Activated T-helper 2 cell treated with anti-CD3 and anti-CD28 coated beads, Interferon-gamma antibody, Interleukin-2, Interleukin-4, amounts not matched to agents 10 μg/mL and 5 μg/mL and 100 μg/mL, durations not matched to agents 14 hours and 24 hours and 36 hours (primary cell): ENCODE data around the gene SLC17A3. TPM values are rescaled to one million over a fixed set of nuclear protein-coding genes. Genes with fewer than 3 reads are reported as not detected.

Source experiments
- DNase-seq: peaks from one replicate; pipeline ENCODE4 v3.0.0; 2021; ENCODE audit warnings: low spot score
- H3K27ac Mint-ChIP-seq: one replicate; pipeline ENCODE4 v1.8.0; 2021; ENCODE audit warnings: mixed read lengths
- H3K27me3 Mint-ChIP-seq: one replicate; pipeline ENCODE4 v1.8.0; 2021; ENCODE audit warnings: low read depth, mixed read lengths
- H3K36me3 Mint-ChIP-seq: one replicate; pipeline ENCODE4 v1.8.0; 2021; ENCODE audit warnings: low read depth, mixed read lengths
- H3K4me1 Mint-ChIP-seq: one replicate; pipeline ENCODE4 v1.8.0; 2021; ENCODE audit warnings: low read depth, mixed read lengths
- H3K4me3 Mint-ChIP-seq: one replicate; pipeline ENCODE4 v1.8.0; 2021; ENCODE audit warnings: low read depth, mild to moderate bottlenecking, moderate library complexity, mixed read lengths
- H3K9me3 Mint-ChIP-seq: one replicate; pipeline ENCODE4 v1.8.0; 2021; ENCODE audit warnings: mixed read lengths
- intact Hi-C: fragments of 100-400 bp; cut with micrococcal nuclease; formaldehyde crosslinking; loops from one replicate; pipeline ENCODE4 v1.15.1; 2023
- total RNA-seq: library from RNA; stranded (reverse); gene quantifications from 2 replicates; pipeline ENCODE4 v1.2.3, GENCODE V29; 2022

SLC17A3 gene
- 1.6 TPM in 2 replicates for total RNA-seq

DNA sequence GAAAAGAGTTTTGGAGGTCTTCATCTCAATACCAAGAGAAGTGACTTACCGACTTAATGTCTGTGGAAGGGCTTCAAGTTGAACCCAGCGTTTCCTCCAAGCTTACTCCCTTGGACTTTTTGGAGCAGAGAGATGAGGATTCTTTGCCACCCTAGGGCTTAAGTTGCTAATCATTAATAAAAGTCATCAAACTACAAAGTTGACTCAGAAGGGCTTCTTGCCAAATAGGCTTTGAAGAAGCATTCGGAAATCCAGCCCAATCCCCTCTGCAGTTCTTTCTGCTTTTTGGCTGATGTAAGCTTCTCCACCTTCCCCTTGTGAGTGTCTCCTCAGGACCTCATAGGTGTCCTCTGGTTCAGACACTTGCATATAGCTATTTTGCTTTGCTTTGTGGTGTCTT is at the start of gene SLC17A3:
Gene SLC17A3 (minus strand): TSS at position 126 of the 400 bp plus-strand sequence. CDS start 5,856 bp downstream, outside the sequence.
- Mint-ChIP-seq H3K36me3 (no peaks in the 10 kb centered on the region), H3K9me3 (peaks cover 3% of the 10 kb centered on the region), H3K4me3 (peak within 1 kb of the TSS; percentile 14), H3K4me1 (peaks cover 52% of the 10 kb centered on the region), H3K27me3 (no peaks in the 10 kb centered on the region), H3K27ac (peak within 1 kb of the TSS; percentile 30)
- intact Hi-C loops: loop anchor here (5.0 kb wide), 1 partner anchor 38 kb away; no protein-coding TSS in a partner anchor
- no peak for DNase-seq

DNA sequence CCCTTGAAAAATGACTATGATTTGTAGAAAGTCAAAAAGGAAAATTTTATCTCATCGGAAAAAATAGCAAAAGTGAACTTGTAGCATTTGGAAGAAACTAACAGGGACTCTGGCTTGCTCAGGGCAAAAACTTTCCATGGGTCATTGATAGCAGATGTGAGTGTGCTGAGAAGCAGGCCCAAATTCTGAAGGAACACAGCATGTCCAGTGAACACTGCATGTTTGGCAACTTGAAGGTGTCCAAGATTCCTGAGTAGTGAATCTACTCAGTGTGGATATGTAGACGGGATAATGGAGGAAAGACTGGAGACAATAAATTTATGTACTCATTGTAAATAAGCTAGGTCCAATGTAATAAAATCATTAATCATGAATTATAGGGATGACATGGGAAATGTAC is 48.3 kb upstream of the SLC17A3 start:
- no peaks in the 10 kb centered on the region for H3K27me3 Mint-ChIP-seq
- peaks cover 8% of the 10 kb centered on the region for H3K36me3 Mint-ChIP-seq
- no peak overlapping the region for H3K27ac Mint-ChIP-seq
- no peak for DNase-seq
- no peak overlapping the region for H3K4me3 Mint-ChIP-seq
- intact Hi-C loops: no loop called here
- H3K4me1 Mint-ChIP-seq: peaks cover 33% of the 10 kb centered on the region
- peaks cover 14% of the 10 kb centered on the region for H3K9me3 Mint-ChIP-seq

DNA sequence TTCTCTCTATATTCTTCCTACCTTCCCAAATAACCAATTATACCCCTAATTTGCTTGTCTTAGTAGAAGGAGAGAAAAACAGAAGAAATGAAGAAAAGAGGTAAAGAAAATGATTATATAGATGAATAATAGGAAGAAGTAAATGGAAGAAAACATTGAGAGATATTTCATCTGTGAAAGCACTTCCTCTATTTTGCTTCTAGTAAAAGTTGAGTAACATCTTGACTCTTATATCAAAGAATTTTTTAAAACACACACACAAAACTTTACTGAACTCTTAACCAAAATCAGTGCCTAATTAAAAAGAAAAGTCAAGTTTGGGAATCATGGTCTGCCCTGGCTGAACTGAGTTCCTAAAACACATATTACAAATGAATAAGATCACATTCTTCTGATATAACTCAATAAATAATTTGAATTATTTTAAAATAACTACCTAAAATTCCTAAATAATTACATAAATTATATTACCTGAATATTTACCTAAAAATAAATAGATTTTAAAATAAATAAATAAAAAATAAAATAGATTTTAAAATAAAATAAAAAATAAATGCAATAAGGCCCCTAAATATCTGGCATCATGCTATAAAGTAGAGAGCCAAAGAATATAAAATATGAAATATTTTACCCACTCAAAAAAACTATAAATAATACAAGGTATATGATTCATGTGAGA is 47.6 kb upstream of the SLC17A3 start:
- DNase-seq: no peak
- no peaks in the 10 kb centered on the region for H3K27me3 Mint-ChIP-seq
- no peak overlapping the region for H3K4me3 Mint-ChIP-seq
- peaks cover 8% of the 10 kb centered on the region for H3K36me3 Mint-ChIP-seq
- H3K9me3 Mint-ChIP-seq: peaks cover 14% of the 10 kb centered on the region
- no peak overlapping the region for H3K27ac Mint-ChIP-seq
- peaks cover 32% of the 10 kb centered on the region for H3K4me1 Mint-ChIP-seq
- intact Hi-C loops: no loop called here

DNA sequence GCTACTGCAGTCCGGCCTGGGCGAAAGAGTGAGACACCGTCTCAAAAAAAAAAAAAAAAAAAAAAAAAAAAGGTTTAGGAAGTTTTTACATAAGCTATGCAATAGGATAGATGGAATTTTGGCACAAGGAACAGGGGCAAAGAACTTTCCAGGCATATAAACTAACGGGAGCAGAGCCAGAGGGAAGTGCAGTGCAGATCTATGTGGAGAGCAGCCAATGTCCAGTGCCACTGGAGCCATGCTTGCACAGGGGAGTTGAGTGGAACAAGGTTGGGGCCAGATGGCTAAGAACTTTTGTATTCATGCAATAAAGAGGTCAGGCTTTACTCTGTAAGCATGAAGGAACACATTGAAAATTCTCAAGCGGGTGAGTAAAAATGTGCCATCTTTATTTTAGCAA is 45.6 kb upstream of the SLC17A3 start:
- no peak overlapping the region for H3K4me3 Mint-ChIP-seq
- H3K36me3 Mint-ChIP-seq: peaks cover 12% of the 10 kb centered on the region
- H3K27me3 Mint-ChIP-seq: no peaks in the 10 kb centered on the region
- no peak for DNase-seq
- H3K27ac Mint-ChIP-seq: peak overlapping the region; percentile 51
- intact Hi-C loops: loop anchor here (2.0 kb wide), 2 partner anchors 25 to 781 kb away; no protein-coding TSS in a partner anchor
- peaks cover 14% of the 10 kb centered on the region for H3K9me3 Mint-ChIP-seq
- H3K4me1 Mint-ChIP-seq: peaks cover 35% of the 10 kb centered on the region

- Mint-ChIP-seq H3K27ac (peak overlapping the region; percentile 82), H3K36me3 (peaks cover 21% of the 10 kb centered on the region), H3K27me3 (no peaks in the 10 kb centered on the region), H3K4me3 (no peak overlapping the region), H3K4me1 (peaks cover 40% of the 10 kb centered on the region), H3K9me3 (peaks cover 18% of the 10 kb centered on the region)
- DNase-seq: no peak
- intact Hi-C loops: loop anchor here (1.0 to 2.0 kb wide), 3 partner anchors 27 to 779 kb away; partner anchors contain the start of gene TRIM38
Observed at GRCh38 chr6:25918083-25918683, 44.1 kb upstream of the SLC17A3 start.

DNA sequence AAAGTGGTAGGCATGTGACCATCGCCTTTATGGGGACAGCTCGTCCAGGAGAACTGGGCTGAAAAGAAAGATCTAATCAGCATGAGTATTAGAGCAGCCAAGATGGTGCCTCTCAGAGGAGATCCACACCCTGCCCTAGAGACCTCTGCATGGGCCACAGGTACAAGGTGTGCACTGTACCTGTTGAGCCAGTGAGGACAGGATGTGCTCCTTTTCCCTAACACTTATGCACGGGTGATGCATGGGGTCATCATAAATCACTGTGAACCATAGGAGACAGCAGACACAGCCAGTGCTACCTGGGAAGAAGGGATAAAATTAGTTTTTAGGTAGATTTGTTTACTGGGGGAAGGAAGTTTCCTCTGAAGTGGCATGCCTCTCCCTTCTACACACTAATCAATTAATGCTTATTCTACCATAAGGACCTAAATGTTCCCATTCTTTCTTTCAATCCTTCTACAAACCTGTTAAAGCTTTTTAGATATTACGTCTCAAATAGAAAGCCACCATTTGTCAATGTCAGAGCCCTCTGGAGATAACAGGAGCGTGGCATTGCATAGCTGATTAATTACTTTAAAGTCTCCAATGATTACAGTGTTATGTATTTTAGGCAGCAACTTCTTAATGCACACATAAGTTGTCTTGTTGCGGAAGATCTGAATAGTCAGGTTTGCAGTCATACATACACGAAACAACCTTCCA is 42.9 kb upstream of the SLC17A3 start:
- Mint-ChIP-seq H3K27me3 (no peaks in the 10 kb centered on the region), H3K9me3 (peaks cover 18% of the 10 kb centered on the region), H3K27ac (no peak overlapping the region), H3K4me3 (no peak overlapping the region), H3K36me3 (peaks cover 23% of the 10 kb centered on the region), H3K4me1 (peaks cover 43% of the 10 kb centered on the region)
- intact Hi-C loops: no loop called here
- DNase-seq: no peak

DNA sequence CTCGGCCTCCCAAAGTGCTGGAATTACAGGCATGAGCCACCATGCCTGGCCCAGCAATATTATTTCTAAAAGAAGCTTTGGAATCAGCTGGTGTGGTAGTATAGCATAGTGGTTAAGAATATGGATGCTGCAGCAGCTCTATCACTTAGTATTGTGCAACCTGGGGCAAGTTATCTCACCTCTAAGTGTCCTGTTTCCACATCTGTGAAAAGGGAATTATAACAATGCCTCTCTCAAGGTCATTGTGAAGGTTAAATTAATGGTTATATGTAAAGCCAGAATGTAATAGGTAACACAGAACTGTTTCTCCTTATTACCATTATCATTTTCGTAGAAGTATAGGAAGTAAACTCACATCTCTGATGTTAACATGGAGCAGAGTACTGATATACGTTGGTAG is 42.3 kb upstream of the SLC17A3 start:
- Mint-ChIP-seq H3K27me3 (no peaks in the 10 kb centered on the region), H3K9me3 (peaks cover 18% of the 10 kb centered on the region), H3K27ac (no peak overlapping the region), H3K36me3 (peaks cover 23% of the 10 kb centered on the region), H3K4me3 (no peak overlapping the region), H3K4me1 (peaks cover 47% of the 10 kb centered on the region)
- no peak for DNase-seq
- intact Hi-C loops: no loop called here

DNA sequence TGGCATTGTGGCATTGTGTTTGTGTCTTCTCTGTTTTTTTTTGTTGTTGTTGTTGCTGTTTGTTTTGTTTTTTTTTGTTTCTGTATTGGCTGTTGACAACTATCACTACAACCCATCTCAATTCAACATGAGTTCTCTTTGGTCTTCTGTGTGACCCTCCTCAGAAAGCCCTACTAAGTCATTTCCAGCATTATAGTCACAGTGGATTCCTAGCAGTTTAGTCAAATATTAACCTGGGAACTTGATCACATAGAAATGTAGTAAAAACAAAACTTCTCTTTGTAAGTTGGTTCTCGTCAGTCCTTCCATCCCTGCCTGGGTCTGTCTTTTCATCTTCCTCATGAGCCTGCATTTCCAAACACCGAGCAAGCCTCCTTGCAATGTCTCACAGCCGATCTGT is 39.7 kb upstream of the SLC17A3 start:
- H3K4me3 Mint-ChIP-seq: no peak overlapping the region
- peaks cover 23% of the 10 kb centered on the region for H3K36me3 Mint-ChIP-seq
- DNase-seq: no peak
- peak overlapping the region; percentile 77 for H3K27ac Mint-ChIP-seq
- peaks cover 16% of the 10 kb centered on the region for H3K9me3 Mint-ChIP-seq
- peaks cover 40% of the 10 kb centered on the region for H3K4me1 Mint-ChIP-seq
- H3K27me3 Mint-ChIP-seq: no peaks in the 10 kb centered on the region
- intact Hi-C loops: loop anchor here (5.0 kb wide), 1 partner anchor 41 kb away; the partner anchor contains the start of gene SLC17A3

- intact Hi-C loops: loop anchor here (5.0 kb wide), 1 partner anchor 39 kb away; the partner anchor contains the start of gene SLC17A3
- DNase-seq: no peak
- H3K4me3 Mint-ChIP-seq: no peak overlapping the region
- no peak overlapping the region for H3K27ac Mint-ChIP-seq
- peaks cover 4% of the 10 kb centered on the region for H3K9me3 Mint-ChIP-seq
- no peaks in the 10 kb centered on the region for H3K27me3 Mint-ChIP-seq
- H3K36me3 Mint-ChIP-seq: peaks cover 15% of the 10 kb centered on the region
- H3K4me1 Mint-ChIP-seq: peaks cover 39% of the 10 kb centered on the region
Observed at GRCh38 chr6:25911351-25911750, 37.3 kb upstream of the SLC17A3 start.

- no peak overlapping the region for H3K27ac Mint-ChIP-seq
- H3K27me3 Mint-ChIP-seq: no peaks in the 10 kb centered on the region
- intact Hi-C loops: no loop called here
- H3K9me3 Mint-ChIP-seq: no peaks in the 10 kb centered on the region
- H3K4me1 Mint-ChIP-seq: peaks cover 30% of the 10 kb centered on the region
- no peak for DNase-seq
- H3K36me3 Mint-ChIP-seq: peaks cover 3% of the 10 kb centered on the region
- no peak overlapping the region for H3K4me3 Mint-ChIP-seq
Observed at GRCh38 chr6:25907475-25908014, 33.5 kb upstream of the SLC17A3 start.

DNA sequence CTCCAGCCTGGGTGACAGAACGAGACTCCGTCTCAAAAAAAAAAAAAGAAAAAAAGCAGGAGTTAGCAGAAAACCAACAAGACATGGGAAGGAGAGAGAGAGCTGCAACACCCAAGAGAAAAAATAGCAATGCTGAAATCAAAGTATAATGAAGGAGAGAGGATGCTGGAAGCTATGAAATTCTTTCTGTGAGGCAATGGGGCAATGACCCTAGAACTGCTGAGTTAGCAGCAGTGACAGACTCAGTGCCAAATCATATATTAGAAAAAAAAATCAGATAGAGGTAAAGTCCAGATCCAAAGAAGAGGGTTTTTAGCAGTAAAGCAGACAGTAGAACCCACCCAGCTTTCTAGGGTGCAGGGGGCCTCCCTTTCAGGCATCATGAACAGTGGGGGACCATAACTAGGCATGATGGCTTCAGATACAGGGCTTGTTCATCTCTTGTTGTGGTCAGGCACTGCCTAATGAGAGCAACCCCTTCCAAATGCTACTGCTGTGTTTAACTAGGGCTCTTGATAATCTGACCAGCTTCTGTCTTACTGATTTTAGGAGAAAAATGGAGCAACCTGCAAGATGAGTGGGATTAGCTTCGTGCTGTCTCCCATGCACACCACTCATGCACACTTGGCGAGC is 29.5 kb upstream of the SLC17A3 start:
- intact Hi-C loops: no loop called here
- H3K9me3 Mint-ChIP-seq: no peaks in the 10 kb centered on the region
- no peak for DNase-seq
- H3K36me3 Mint-ChIP-seq: peaks cover 3% of the 10 kb centered on the region
- no peak overlapping the region for H3K27ac Mint-ChIP-seq
- H3K4me3 Mint-ChIP-seq: no peak overlapping the region
- no peaks in the 10 kb centered on the region for H3K27me3 Mint-ChIP-seq
- H3K4me1 Mint-ChIP-seq: peaks cover 25% of the 10 kb centered on the region

GRCh38 chr6:25902071-25902470 is 28.0 kb upstream of the SLC17A3 start:
- H3K4me3 Mint-ChIP-seq: no peak overlapping the region
- intact Hi-C loops: no loop called here
- H3K36me3 Mint-ChIP-seq: peaks cover 3% of the 10 kb centered on the region
- peaks cover 14% of the 10 kb centered on the region for H3K4me1 Mint-ChIP-seq
- H3K27me3 Mint-ChIP-seq: no peaks in the 10 kb centered on the region
- H3K9me3 Mint-ChIP-seq: no peaks in the 10 kb centered on the region
- no peak for DNase-seq
- no peak overlapping the region for H3K27ac Mint-ChIP-seq
